Measurements from ENCODE around the gene GNG13.
"Not testable (repeated sequence)": the region's sequence is repeated elsewhere in the genome, so short reads cannot be mapped to it uniquely, and the experiment has no call there.

The GNG13 gene

GRCh38 chr16:776824-777223 is 23.7 kb downstream of the GNG13 start:
- no peak for DNase-seq (ENCODE audit: low spot score)

GRCh38 chr16:776298-776697 is 24.2 kb downstream of the GNG13 start:
- DNase-seq (ENCODE audit: low spot score) = not testable (repeated sequence)

- DNase-seq (ENCODE audit: low spot score) = no peak
Measured at GRCh38 chr16:775236-775796, 25.2 kb downstream of the GNG13 start.

- no peak for DNase-seq (ENCODE audit: low spot score)
Measured at GRCh38 chr16:774086-775001, 26.2 kb downstream of the GNG13 start.

- DNase-seq (ENCODE audit: low spot score) = no peak
Measured at GRCh38 chr16:772959-773358, 27.6 kb downstream of the GNG13 start.

- no peak for DNase-seq (ENCODE audit: low spot score)
Measured at GRCh38 chr16:770411-770810, 30.1 kb downstream of the GNG13 start.

- no peak for DNase-seq (ENCODE audit: low spot score)
Measured at GRCh38 chr16:769934-770333, 30.6 kb downstream of the GNG13 start.

GRCh38 chr16:769184-769784 is 31.2 kb downstream of the GNG13 start:
- no peak for DNase-seq (ENCODE audit: low spot score)

GRCh38 chr16:768428-768827 is 32.1 kb downstream of the GNG13 start:
- no peak for DNase-seq (ENCODE audit: low spot score)

GRCh38 chr16:767743-768235 is 32.7 kb downstream of the GNG13 start:
- DNase-seq (ENCODE audit: low spot score) = no peak

- no peak for DNase-seq (ENCODE audit: low spot score)
Measured at GRCh38 chr16:766820-767640, 33.5 kb downstream of the GNG13 start.

GRCh38 chr16:766008-766819 is 34.3 kb downstream of the GNG13 start:
- no peak for DNase-seq (ENCODE audit: low spot score)

GRCh38 chr16:765488-765865 is 35.1 kb downstream of the GNG13 start:
- no peak for DNase-seq (ENCODE audit: low spot score)

GRCh38 chr16:764848-765487 is 35.6 kb downstream of the GNG13 start:
- DNase-seq (ENCODE audit: low spot score) = no peak

GRCh38 chr16:764184-764750 is 36.3 kb downstream of the GNG13 start:
- DNase-seq (ENCODE audit: low spot score) = no peak

GRCh38 chr16:763369-764183 is 37.0 kb downstream of the GNG13 start:
- DNase-seq (ENCODE audit: low spot score) = no peak

GRCh38 chr16:762595-763268 is 37.8 kb downstream of the GNG13 start:
- DNase-seq (ENCODE audit: low spot score) = no peak

GRCh38 chr16:761625-762513 is 38.7 kb downstream of the GNG13 start:
- no peak for DNase-seq (ENCODE audit: low spot score)
